Activated T-cell treated with anti-CD3 and anti-CD28 coated beads, Interleukin-2, amount 50 U/mL, for 72 hours (primary cell): ENCODE results near the gene CPSF7. TPM values are rescaled to one million over a fixed set of nuclear protein-coding genes. Genes with fewer than 3 reads are reported as not detected.
"Not testable (repeated sequence)": the region's sequence is repeated elsewhere in the genome, so short reads cannot be mapped to it uniquely, and the experiment has no call there.

ENCODE experiments used
- ATAC-seq, 2 donors: fragments of 150-1000 bp; cut with Tn5 transposase; replicated peaks in 1 of 2; 2 replicates each; pipeline ENCODE4 v1.10.0; 2021; ENCODE audit warnings: moderate library complexity in 2 of 2, mild to moderate bottlenecking in 1 of 2
- DNase-seq, 2 donors: peaks; one replicate each; pipeline ENCODE4 v3.0.0; 2021 to 2022; ENCODE audit warnings: mixed read lengths in 1 of 2
- H3K27ac Mint-ChIP-seq: one replicate; pipeline ENCODE4 v1.8.0; 2022; ENCODE audit warnings: mild to moderate bottlenecking, moderate library complexity, mixed read lengths
- H3K27me3 Mint-ChIP-seq: one replicate; pipeline ENCODE4 v1.8.0; 2022; ENCODE audit warnings: low read depth, mixed read lengths
- H3K36me3 Mint-ChIP-seq, 2 donors: one replicate each; pipeline ENCODE4 v1.8.0; 2022; ENCODE audit warnings: mixed read lengths in 2 of 2, mild to moderate bottlenecking in 1 of 2; ENCODE audit not compliant: insufficient read depth in 2 of 2
- H3K4me1 Mint-ChIP-seq: one replicate; pipeline ENCODE4 v1.8.0; 2022; ENCODE audit warnings: low read depth, mixed read lengths
- H3K4me3 Mint-ChIP-seq, 2 donors: one replicate each; pipeline ENCODE4 v1.8.0; 2022; ENCODE audit warnings: mild to moderate bottlenecking in 2 of 2, mixed read lengths in 2 of 2, moderate library complexity in 2 of 2
- H3K9me3 Mint-ChIP-seq, 2 donors: one replicate each; pipeline ENCODE4 v1.8.0; 2022; ENCODE audit warnings: mixed read lengths in 2 of 2
- total RNA-seq, 2 donors: library from RNA; stranded (reverse); gene quantifications; one replicate each; pipeline ENCODE4 v1.2.3, GENCODE V29; 2022

CPSF7 gene, protein sequence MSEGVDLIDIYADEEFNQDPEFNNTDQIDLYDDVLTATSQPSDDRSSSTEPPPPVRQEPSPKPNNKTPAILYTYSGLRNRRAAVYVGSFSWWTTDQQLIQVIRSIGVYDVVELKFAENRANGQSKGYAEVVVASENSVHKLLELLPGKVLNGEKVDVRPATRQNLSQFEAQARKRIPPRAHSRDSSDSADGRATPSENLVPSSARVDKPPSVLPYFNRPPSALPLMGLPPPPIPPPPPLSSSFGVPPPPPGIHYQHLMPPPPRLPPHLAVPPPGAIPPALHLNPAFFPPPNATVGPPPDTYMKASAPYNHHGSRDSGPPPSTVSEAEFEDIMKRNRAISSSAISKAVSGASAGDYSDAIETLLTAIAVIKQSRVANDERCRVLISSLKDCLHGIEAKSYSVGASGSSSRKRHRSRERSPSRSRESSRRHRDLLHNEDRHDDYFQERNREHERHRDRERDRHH
- 100 to 1,000 TPM; 164 to 223 TPM for total RNA-seq

DNA sequence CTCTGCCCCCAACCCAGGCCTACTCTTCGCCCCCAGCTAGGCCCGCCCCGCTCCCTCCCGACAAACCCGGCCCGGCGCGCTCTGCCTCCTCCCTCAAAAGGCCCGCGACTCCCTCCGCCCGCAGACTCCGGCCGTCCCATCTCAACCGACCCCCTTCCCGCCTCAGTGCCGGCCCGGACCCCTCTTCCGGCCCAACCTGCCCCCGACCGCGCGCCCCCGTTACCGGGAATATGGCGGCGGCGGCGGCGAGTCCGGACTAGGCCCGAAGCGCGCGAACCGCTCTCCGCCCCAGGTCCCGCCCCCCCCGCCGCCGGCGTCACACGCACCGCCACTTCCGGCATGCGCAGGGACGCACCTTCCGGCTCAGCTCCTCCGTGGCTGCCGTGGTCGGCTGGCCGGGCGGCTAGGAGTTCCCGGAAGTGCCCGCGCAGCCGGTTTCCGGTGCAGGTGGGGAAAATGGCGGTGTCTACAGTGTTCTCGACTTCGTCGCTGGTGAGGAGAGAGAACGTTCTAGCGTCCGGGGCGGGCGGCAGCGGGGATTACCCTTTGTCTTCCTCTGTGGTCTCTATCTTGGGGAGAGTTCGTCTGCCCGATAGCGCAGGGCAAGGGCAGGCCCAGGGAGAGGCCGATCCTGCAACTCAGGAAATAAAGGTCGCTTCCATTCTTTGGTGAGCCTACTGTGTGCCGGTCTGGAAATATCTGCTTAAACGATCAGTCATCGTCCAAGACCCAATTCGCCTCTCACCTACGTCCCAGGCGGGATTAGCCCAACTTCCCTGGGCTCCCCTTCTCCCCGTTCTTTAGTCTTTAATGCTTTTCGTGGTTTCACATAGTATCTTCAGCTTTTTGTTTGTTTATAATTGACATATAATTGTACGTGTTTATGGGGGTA lies at the start of gene CPSF7, which contains the start of gene SDHAF2:
Gene CPSF7 (minus strand): TSS at position 285 of the 892 bp plus-strand sequence. CDS start 740 bp downstream, outside the sequence.
Gene SDHAF2 (plus strand): TSS at position 434 of the 892 bp plus-strand sequence. CDS start 23 bp downstream, at position 457.
- Mint-ChIP-seq H3K27me3 (no peaks in the 10 kb centered on the region), H3K4me3 (peak within 1 kb of the TSS; percentile 97 to 100), H3K4me1 (peaks cover 61% of the 10 kb centered on the region), H3K36me3 (peaks cover 7 to 31% of the 10 kb centered on the region in 2 donors), H3K27ac (peak within 1 kb of the TSS; percentile 100), H3K9me3 (no peaks in the 10 kb centered on the region)
- DNase-seq (peak; percentile 98 to 99), ATAC-seq (peak; percentile 93)

DNA sequence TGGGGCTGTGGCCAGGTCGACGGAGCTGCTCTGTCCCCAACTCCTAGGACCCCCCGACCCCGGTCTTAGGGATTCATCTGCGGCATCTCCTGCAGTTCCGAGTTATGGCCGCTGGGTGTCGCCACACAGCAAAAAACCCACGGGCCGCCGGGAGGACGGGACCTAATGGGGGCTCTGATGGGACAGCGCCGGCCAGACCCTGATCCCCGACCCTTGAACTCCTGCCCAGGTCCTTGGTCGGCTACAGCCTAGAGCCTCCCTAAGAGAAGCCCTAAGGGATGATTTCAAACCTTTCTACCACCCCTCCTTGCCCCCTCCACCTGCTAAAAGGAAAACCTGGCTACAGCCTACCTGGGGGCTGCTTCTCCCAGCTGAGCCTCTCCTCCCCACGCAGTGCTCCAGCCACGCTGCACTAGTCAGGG lies 48.0 kb upstream of the CPSF7 start:
- peaks cover 10% of the 10 kb centered on the region for H3K4me1 Mint-ChIP-seq
- peak; percentile 43 to 45 for ATAC-seq
- no peak overlapping the region for H3K27ac Mint-ChIP-seq
- peak; percentile 53 to 59 for DNase-seq
- no peaks in the 10 kb centered on the region for H3K9me3 Mint-ChIP-seq
- H3K27me3 Mint-ChIP-seq = no peaks in the 10 kb centered on the region
- H3K36me3 Mint-ChIP-seq = no peaks in the 10 kb centered on the region
- H3K4me3 Mint-ChIP-seq = no peak overlapping the region

DNA sequence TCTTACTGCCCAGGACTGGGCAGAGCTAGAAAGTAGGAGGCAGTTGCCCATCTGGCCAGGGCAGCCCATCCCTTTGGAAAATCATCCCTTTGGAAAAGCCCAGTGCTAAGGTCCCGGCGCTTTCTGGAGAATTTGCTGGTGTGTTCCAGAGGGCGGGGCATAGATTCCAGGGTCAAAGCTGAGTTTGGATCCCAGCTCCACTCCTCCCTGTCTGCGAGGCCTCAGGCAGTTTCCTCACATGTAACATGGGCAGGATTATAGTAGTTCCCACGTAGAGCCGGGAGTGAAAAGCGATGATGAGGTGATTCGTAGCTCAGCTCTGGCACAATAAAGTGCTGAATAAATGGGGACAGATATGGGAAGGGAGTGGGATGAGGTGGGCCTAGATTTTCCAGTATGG lies 47.4 kb upstream of the CPSF7 start:
- no peaks in the 10 kb centered on the region for H3K27me3 Mint-ChIP-seq
- H3K4me3 Mint-ChIP-seq = no peak overlapping the region
- no peaks in the 10 kb centered on the region for H3K36me3 Mint-ChIP-seq
- peaks cover 10% of the 10 kb centered on the region for H3K4me1 Mint-ChIP-seq
- DNase-seq = no peak
- no peak overlapping the region for H3K27ac Mint-ChIP-seq
- no peaks in the 10 kb centered on the region for H3K9me3 Mint-ChIP-seq
- ATAC-seq = no peak

DNA sequence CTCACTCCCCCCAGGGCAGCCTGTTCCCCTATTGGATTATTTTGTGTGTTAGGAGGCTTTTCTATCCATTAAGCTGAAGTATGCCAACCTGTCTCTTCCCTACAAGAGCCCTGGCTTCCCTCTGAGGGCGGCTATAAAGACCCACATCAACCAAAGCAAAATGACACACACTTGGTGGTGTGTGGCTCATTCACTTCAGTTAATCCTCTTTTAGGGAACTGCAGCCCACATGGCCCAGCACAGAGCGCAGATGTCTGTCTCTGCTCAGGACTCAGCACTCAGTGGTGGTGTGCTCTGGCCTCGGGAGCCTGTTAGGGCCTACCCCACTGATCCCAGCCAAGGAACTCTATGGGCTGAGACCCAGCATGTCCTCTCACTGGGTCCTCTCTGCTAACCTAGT lies 46.6 kb upstream of the CPSF7 start:
- Mint-ChIP-seq H3K27ac (no peak overlapping the region), H3K27me3 (no peaks in the 10 kb centered on the region), H3K4me1 (peaks cover 10% of the 10 kb centered on the region), H3K9me3 (no peaks in the 10 kb centered on the region), H3K36me3 (no peaks in the 10 kb centered on the region), H3K4me3 (no peak overlapping the region)
- DNase-seq (no peak), ATAC-seq (no peak)

DNA sequence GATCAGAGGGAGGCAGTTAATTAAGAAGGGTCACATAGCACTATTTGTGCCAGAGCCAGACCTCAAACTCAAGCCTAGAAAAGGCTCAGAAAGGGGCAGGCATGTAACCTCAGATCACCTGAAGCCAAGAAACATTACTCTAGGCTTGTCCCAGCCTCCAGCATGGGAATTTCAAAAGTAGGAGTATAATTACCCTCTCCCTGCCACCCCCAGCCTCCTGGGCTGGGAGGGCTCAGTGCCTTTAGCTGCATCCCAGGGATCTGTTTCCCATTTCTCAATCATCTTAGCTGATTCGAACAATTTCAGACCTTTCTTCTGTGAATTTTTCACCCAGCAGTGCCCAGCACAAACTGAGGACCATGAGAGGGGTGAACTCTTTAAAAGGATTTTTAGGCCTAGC lies 45.7 kb upstream of the CPSF7 start:
- H3K9me3 Mint-ChIP-seq = no peaks in the 10 kb centered on the region
- ATAC-seq = no peak
- no peak for DNase-seq
- H3K27me3 Mint-ChIP-seq = no peaks in the 10 kb centered on the region
- H3K4me1 Mint-ChIP-seq = peaks cover 10% of the 10 kb centered on the region
- H3K36me3 Mint-ChIP-seq = peaks cover 0 to 4% of the 10 kb centered on the region in 2 donors
- no peak overlapping the region for H3K27ac Mint-ChIP-seq
- no peak overlapping the region for H3K4me3 Mint-ChIP-seq

DNA sequence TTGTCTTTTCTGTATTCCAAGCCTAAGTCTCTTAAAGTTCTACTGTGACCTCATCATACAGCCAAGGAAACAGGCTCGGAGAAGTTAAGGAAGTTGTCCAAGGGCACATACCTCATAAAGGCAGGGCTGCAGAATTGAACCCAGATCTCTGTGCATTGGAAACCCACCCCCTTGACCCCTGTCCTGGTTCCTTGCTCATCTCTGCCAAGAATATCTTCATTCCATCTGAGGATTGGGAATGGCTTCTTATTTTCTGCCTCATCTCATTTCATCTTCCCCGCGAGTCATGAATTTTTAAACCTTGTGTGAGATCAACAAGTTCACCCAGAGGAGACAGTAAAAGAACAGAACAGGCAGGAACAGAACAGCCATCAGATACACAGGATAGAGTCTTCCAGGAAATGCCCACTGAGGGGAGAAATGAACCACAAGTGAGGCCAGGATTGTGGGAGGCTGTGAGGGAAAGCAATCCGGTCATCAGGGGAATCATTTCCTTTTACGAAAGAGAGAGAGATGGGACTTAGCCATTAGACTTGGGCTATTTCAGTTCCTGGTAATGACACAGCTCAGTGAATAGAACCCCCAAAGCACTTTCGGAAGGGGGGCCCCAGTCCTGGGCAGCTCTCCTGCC lies 44.4 kb upstream of the CPSF7 start:
- no peaks in the 10 kb centered on the region for H3K27me3 Mint-ChIP-seq
- no peaks in the 10 kb centered on the region for H3K9me3 Mint-ChIP-seq
- no peak for ATAC-seq
- no peak overlapping the region for H3K27ac Mint-ChIP-seq
- H3K4me1 Mint-ChIP-seq = peaks cover 10% of the 10 kb centered on the region
- no peak for DNase-seq
- H3K36me3 Mint-ChIP-seq = peaks cover under 1 to 7% of the 10 kb centered on the region in 2 donors
- H3K4me3 Mint-ChIP-seq = no peak overlapping the region

DNA sequence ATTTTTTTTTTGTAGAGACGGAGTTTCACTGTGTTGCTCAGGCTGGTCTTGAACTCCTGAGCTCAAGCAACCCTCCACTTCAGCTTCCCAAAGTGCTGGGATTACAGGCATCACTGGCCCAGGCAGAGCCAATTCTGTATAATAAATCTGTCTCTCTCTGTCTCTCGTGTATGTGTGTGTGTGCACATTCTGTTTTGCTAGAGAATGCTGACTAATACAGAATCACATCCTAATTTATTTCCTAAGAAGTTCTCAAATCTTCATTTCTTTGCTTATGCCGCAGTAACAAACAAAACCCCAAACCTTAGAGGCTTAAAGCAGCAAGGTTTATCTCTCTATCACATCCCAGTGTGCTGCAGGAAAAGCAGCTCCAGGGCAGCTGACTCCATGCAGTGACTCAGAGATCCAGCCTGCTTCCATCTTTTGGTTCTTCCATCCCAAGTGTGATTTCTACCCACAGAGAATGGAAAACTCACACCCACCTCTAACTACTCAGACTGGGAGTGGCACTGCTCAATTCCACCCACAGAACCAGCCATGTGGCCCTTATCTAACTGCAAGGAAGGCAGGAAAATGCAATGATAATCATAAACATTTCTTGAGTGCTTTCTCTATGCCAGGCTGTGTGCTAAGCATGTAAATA lies 43.7 kb upstream of the CPSF7 start:
- Mint-ChIP-seq H3K4me1 (peaks cover 10% of the 10 kb centered on the region), H3K27me3 (no peaks in the 10 kb centered on the region), H3K36me3 (peaks cover 2 to 7% of the 10 kb centered on the region in 2 donors), H3K27ac (no peak overlapping the region), H3K4me3 (no peak overlapping the region), H3K9me3 (no peaks in the 10 kb centered on the region)
- ATAC-seq (no peak), DNase-seq (no peak)

DNA sequence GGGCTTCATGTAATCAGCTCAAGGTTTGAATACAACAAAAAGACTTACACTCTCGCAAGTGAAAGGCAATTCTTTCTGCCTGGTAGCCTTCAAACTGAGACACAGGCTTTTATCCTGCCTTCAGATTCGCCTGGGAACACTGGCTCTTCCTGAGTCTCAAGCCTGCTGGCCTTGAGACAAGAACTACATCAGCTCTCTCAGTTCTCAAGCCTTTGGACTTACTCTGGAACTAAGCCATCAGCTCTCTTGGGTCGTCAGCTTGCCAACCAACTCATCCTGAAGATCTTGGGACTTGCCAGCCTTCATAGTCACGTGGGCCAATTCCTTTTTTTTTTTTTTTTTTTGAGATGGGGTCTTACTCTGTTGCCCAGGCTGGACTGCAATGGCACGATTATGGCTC lies 43.1 kb upstream of the CPSF7 start:
- H3K36me3 Mint-ChIP-seq = peaks cover 2 to 9% of the 10 kb centered on the region in 2 donors
- DNase-seq (no peak), ATAC-seq (no peak)
- H3K4me1 Mint-ChIP-seq = peaks cover 6% of the 10 kb centered on the region
- H3K27ac Mint-ChIP-seq = no peak overlapping the region
- no peaks in the 10 kb centered on the region for H3K27me3 Mint-ChIP-seq
- H3K9me3 Mint-ChIP-seq = no peaks in the 10 kb centered on the region
- no peak overlapping the region for H3K4me3 Mint-ChIP-seq

DNA sequence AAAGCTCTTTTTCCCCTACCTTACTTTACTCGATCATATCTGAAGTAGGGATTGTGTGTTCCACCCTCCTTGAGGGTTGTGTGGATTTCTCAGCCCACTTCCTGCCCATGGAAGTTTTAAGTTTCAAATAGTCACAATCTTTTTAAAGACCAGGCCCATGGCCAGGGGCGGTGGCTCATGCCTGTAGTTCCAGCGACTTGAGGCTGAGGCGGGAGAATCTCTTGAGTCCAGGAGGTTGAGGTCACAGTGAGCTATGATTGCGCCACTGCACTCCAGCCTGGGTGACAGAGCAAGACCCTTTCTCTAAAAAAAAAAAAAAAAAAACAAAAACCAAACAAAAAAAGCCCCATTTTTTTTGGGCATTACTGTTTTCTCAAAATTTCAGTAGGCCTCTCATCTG lies 42.5 kb upstream of the CPSF7 start:
- no peak for ATAC-seq
- Mint-ChIP-seq H3K4me3 (no peak overlapping the region), H3K36me3 (peaks cover 5 to 11% of the 10 kb centered on the region in 2 donors), H3K27ac (no peak overlapping the region), H3K9me3 (peaks cover 0 to 3% of the 10 kb centered on the region in 2 donors), H3K4me1 (peaks cover 4% of the 10 kb centered on the region), H3K27me3 (no peaks in the 10 kb centered on the region)
- no peak for DNase-seq

DNA sequence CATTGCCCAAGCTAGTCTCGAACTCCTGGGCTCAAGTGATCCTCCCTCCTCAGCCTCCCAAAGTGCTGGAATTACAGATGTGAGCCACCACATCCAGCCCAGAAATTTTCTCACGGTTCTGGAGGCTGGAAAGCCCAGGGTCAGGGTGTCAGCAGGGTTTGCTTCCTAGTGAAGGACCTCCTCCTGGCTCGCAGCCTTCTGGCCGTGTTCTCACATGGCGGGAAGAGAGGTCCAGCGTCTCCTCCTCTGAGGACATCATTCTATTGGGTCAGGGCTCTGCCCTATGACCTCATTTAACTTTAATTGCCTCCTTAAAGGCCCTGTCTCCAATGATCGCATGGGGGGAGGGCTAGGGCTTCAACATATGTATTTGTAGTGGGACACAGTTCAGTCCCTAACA lies 38.2 kb upstream of the CPSF7 start:
- Mint-ChIP-seq H3K36me3 (peaks cover 5 to 11% of the 10 kb centered on the region in 2 donors), H3K27ac (no peak overlapping the region)

DNA sequence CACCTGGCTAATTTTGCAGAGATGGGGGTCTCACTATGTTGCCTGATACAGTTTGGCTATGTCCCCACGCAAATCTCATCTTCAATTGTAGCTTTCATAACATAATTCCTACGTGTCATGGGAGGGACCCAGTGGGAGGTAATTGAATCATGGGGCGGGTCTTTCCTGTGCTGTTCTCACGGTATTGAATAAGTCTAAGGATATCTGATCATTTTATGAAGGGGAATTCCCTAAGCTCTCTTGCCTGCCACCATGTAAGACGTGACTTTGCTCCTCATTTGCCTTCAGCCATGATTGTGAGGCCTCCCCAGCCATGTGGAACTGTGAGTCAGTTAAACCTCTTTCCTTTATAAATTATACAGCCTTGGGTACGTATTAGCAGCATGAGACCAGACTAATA lies 37.8 kb upstream of the CPSF7 start:
- not testable (repeated sequence) for H3K27ac Mint-ChIP-seq, DNase-seq, ATAC-seq, H3K9me3 Mint-ChIP-seq, H3K4me1 Mint-ChIP-seq, H3K4me3 Mint-ChIP-seq, H3K27me3 Mint-ChIP-seq
- peaks cover 5 to 11% of the 10 kb centered on the region in 2 donors for H3K36me3 Mint-ChIP-seq

More for the DNA sequence above, 38.2 kb upstream of the CPSF7 start:
- DNase-seq (no peak), ATAC-seq (no peak)
- Mint-ChIP-seq H3K27me3 (no peaks in the 10 kb centered on the region), H3K4me3 (no peak overlapping the region), H3K9me3 (peaks cover 0 to 3% of the 10 kb centered on the region in 2 donors), H3K4me1 (no peaks in the 10 kb centered on the region)

DNA sequence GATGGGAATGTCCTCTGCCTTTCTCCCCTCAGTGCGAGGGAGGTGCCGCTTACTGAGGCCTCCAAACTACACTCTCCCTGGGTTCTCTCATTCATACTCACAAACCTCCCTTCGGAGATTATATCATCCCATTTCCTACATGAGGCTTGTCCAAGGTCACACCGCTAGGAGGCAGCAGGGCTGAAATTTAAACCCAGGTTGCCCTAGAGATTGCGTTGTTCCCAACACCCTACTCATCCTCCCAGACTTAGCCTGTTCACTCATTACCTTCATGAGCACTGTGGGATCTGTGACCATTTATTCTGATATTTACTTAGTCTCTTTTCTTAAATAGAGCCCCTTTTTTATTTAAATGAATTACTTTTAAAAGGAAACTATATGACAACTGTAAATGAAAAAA lies 31.2 kb upstream of the CPSF7 start:
- DNase-seq (no peak), ATAC-seq (no peak)
- no peaks in the 10 kb centered on the region for H3K27me3 Mint-ChIP-seq
- H3K27ac Mint-ChIP-seq = no peak overlapping the region
- H3K4me3 Mint-ChIP-seq = no peak overlapping the region
- H3K9me3 Mint-ChIP-seq = no peaks in the 10 kb centered on the region
- no peaks in the 10 kb centered on the region for H3K4me1 Mint-ChIP-seq
- no peaks in the 10 kb centered on the region for H3K36me3 Mint-ChIP-seq
